Mucosa of descending colon (tissue), 3 donors: ENCODE measurements around the gene REEP2. TPM values are rescaled to one million over a fixed set of nuclear protein-coding genes. Genes with fewer than 3 reads are reported as not detected.

Source experiments
- ATAC-seq: fragments of 200-7000 bp; cut with Tn5 transposase; one replicate; pipeline ENCODE4 v1.9.1; 2020; ENCODE audit warnings: mild to moderate bottlenecking, moderate library complexity
- DNase-seq, 3 donors: peaks; one replicate each; pipeline ENCODE4 v3.0.0-alpha.2; 2020
- H3K36me3 ChIP-seq: fragments of 200-600 bp; one replicate; pipeline ENCODE4 v1.8.0; 2021; ENCODE audit warnings: low read depth, mild to moderate bottlenecking
- H3K4me1 ChIP-seq: fragments of 200-600 bp; one replicate; pipeline ENCODE4 v1.8.0; 2021; ENCODE audit warnings: low read depth, mild to moderate bottlenecking
- H3K4me3 ChIP-seq: fragments of 200-600 bp; one replicate; pipeline ENCODE4 v1.8.0; 2021; ENCODE audit warnings: mild to moderate bottlenecking
- H3K9me3 ChIP-seq: fragments of 200-600 bp; one replicate; pipeline ENCODE4 v1.8.0; 2021; ENCODE audit warnings: mild to moderate bottlenecking
- intact Hi-C, 2 donors: fragments of 100-400 bp; cut with DNase I in 1 of 2; cut with micrococcal nuclease in 1 of 2; formaldehyde crosslinking; loops; one replicate each; pipeline versions ENCODE4 v1.11.0 to v1.11.1; 2022; cut with DNase I, micrococcal nuclease
- total RNA-seq, 3 donors: library from RNA; stranded (reverse); fragmentation: NEBNext Ultra II Directional in 2 of 3; extraction: Animal tissue kit (Norgen Biotek cat#: 25700) in 2 of 3; gene quantifications; one replicate each; pipeline versions ENCODE4 v1.2.1 to v1.2.4, GENCODE V29; 2021 to 2023
- TF ChIP-seq, protein P1 (sequence below): fragments of 200-600 bp; IDR thresholded peaks from one replicate; pipeline ENCODE4 v1.8.0; 2022; ENCODE audit warnings: antibody characterized with exemption, mild to moderate bottlenecking
- donor health status: DM: no; HTN: no; CAD: no; lungs with moderate emphysema.
- donor health status: DM: no; HTN: no; CAD: no.
- donor health status: DM: no; HTN: yes; CAD: no.

Gene REEP2
- total RNA-seq, 3 donors from 2014 or later, result 1.0 to 16.3 (median 2.7) TPM

DNA sequence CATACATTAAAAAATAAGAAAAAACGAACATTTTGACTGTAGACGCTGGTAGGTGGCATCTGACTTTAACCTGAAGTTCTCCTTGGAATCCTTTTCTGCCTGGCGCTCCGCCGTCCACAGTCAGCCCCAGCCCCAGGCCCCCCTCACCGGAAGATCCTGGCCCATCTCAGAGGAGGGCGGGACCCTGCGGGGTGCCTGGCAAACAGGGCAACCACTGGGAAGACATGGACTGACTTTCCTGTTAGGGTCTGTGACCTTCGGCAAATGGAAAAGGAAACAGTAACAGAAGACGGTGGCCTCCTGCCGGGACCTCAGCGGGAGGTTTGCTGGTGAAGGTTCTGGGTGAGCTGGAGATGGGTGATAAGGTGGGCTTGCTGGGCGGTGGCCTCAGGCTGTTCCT is 14.7 kb downstream of the REEP2 start:
- no peaks in the 10 kb centered on the region for H3K36me3 ChIP-seq
- no peak for DNase-seq
- H3K4me3 ChIP-seq, result no peak overlapping the region
- H3K4me1 ChIP-seq, result no peaks in the 10 kb centered on the region
- intact Hi-C loops, result loop anchor here (5.0 to 10.0 kb wide), 2 partner anchors 49 to 51 kb away; no protein-coding TSS in a partner anchor
- H3K9me3 ChIP-seq, result no peaks in the 10 kb centered on the region
- TF ChIP-seq, protein P1, sequence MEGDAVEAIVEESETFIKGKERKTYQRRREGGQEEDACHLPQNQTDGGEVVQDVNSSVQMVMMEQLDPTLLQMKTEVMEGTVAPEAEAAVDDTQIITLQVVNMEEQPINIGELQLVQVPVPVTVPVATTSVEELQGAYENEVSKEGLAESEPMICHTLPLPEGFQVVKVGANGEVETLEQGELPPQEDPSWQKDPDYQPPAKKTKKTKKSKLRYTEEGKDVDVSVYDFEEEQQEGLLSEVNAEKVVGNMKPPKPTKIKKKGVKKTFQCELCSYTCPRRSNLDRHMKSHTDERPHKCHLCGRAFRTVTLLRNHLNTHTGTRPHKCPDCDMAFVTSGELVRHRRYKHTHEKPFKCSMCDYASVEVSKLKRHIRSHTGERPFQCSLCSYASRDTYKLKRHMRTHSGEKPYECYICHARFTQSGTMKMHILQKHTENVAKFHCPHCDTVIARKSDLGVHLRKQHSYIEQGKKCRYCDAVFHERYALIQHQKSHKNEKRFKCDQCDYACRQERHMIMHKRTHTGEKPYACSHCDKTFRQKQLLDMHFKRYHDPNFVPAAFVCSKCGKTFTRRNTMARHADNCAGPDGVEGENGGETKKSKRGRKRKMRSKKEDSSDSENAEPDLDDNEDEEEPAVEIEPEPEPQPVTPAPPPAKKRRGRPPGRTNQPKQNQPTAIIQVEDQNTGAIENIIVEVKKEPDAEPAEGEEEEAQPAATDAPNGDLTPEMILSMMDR, result no peak
- ATAC-seq, result no peak

GRCh38 chr5:138454121-138454520 is 15.3 kb downstream of the REEP2 start:
- intact Hi-C loops, result loop anchor here (5.0 to 10.0 kb wide), 2 partner anchors 48 to 51 kb away; no protein-coding TSS in a partner anchor
- H3K4me3 ChIP-seq, result no peak overlapping the region
- ATAC-seq (no peak), DNase-seq (no peak)
- H3K36me3 ChIP-seq, result no peaks in the 10 kb centered on the region
- H3K9me3 ChIP-seq, result no peaks in the 10 kb centered on the region
- TF ChIP-seq, protein P1, result no peak
- no peaks in the 10 kb centered on the region for H3K4me1 ChIP-seq

DNA sequence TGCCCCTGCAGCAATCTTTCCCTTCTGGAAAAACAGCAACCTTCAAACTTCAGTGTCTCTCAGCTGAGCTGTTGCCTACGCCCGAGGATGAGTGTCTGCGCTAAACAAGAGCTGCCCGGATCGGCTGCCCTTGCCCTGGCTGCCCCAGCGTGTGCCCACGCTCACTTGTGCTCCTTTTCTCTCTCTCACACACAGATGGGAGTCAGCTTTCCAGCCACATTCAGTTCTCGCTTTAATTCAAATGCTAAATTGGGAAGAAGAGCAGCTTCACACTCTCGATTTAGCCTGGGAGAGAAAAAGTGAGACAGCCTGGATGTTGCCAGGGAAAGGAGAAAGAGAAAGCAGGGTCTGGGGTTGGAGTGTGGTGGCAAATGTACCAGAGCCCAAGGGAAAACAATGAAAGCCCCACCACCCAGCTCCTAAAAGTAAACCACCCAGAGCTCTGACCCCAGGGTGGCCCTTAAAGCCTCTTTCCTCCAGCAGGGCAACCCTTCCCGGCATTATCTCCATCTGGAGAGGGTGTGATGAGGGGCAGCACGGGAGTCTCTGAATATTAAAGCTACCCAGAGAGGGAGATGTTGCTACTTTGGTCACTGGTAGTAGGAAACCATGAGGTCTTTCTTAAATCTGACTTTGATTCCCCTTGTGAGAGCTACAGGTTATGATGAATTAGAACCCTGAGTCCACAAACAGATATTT is 16.5 kb downstream of the REEP2 start:
- intact Hi-C loops, result loop anchor here in 1 of 2 donors (10.0 kb wide), 1 partner anchor 49 kb away; no protein-coding TSS in a partner anchor
- no peak for ATAC-seq
- TF ChIP-seq, protein P1, result no peak

DNA sequence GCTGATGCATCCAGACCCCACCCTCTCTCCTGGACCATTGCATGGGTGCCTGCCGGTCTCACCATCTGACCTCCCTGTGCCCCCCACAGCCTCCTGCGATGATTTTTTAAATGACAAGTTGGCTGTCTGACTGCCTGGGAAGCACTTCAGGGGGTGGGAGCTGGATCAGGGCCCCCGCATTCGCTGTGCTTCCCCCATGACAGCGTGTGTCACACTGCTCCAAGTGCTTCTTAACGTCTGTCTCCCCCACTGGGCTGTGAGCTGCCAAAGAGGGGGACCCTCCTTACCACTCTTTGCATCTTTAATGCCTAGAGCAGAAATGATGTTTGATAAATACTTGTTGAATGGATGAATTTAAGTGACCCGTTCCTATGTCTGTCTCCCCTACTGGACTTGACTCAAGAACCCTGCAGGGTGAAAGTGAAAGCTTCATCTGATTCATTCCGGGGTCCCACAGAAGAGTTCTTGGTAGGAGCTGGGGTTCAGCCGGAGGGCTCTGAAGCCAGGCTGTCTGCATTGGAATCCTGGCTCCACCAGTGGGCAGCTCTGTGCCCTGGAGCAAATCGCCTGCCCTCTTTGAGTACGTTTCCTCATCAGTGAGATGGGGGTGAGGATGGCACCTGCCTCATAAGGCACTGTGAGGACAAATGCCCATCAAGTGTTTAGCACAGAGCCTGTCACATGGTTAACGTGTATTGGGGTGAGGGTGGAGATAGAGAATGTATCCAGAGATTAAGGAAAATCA is 18.8 kb downstream of the REEP2 start:
- H3K9me3 ChIP-seq, result no peaks in the 10 kb centered on the region
- ATAC-seq, result no peak
- peak in 1 of 3 donors; percentile 19 for DNase-seq
- peaks cover 2% of the 10 kb centered on the region for H3K4me1 ChIP-seq
- TF ChIP-seq, protein P1, result no peak
- H3K4me3 ChIP-seq, result no peak overlapping the region
- intact Hi-C loops, result loop anchor here in 1 of 2 donors (10.0 kb wide), 1 partner anchor 47 kb away; no protein-coding TSS in a partner anchor
- no peaks in the 10 kb centered on the region for H3K36me3 ChIP-seq

More for the DNA sequence above, 16.5 kb downstream of the REEP2 start:
- H3K36me3 ChIP-seq, result no peaks in the 10 kb centered on the region
- no peaks in the 10 kb centered on the region for H3K4me1 ChIP-seq
- no peaks in the 10 kb centered on the region for H3K9me3 ChIP-seq
- DNase-seq, result no peak
- no peak overlapping the region for H3K4me3 ChIP-seq

- intact Hi-C loops, result loop anchor here in 1 of 2 donors (10.0 kb wide), 1 partner anchor 46 kb away; no protein-coding TSS in a partner anchor
- DNase-seq (no peak), ATAC-seq (no peak)
These were observed 19.5 kb downstream of the REEP2 start for GRCh38 chr5:138458384-138458783.

More at GRCh38 chr5:138458384-138458783, 19.5 kb downstream of the REEP2 start:
- Histone ChIP-seq H3K4me1 (peaks cover 3% of the 10 kb centered on the region), H3K4me3 (no peak overlapping the region), H3K9me3 (no peaks in the 10 kb centered on the region), H3K36me3 (no peaks in the 10 kb centered on the region)
- TF ChIP-seq, protein P1, result no peak
